Measurements from ENCODE around the gene GNB1L. TPM values are rescaled to one million over a fixed set of nuclear protein-coding genes. Genes with fewer than 3 reads are reported as not detected.

The GNB1L gene
- total RNA-seq, 2 experiments from 2014 or later, result 7.6 to 12.4 TPM

DNA sequence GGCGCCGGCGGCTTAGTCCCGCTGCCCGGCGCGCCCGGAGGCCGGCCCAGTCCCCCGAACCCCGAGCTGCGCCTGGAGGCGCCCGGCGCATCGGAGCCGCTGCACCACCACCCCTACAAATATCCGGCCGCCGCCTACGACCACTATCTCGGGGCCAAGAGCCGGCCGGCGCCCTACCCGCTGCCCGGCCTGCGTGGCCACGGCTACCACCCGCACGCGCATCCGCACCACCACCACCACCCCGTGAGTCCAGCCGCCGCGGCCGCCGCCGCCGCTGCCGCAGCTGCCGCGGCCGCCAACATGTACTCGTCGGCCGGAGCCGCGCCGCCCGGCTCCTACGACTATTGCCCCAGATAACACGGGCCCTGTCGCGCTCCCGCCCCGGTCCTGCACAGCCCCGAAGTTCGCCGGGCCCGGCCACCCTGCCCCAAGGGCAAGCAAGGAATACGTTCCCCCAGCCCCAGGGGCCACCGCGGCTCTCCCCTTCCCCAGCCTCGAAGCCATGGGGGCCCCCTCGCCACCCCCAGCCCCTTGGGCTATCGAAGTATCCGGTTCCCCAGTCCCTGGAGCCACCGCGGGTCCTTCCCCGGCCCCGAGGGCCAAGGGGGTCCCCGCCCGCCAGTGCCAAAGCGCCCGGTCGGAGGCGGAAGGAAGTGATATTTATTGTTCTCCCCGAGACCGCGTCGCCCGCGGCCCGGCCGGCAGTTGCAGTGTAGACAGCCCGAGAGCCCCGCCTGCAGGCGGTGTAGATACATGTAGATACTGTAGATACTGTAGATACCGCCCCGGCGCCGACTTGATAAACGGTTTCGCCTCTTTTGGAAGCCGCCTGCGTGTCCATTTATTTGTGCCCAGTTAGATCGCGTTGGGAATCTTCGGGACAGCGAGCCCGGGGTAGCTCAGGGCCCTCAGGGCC lies 87.9 kb downstream of the GNB1L start:
- H3K36me3 Mint-ChIP-seq (ENCODE audit: low read depth), result no peaks in the 10 kb centered on the region
- no peaks in the 10 kb centered on the region for H3K9me3 Mint-ChIP-seq (ENCODE audit: low read depth)
- H3K27ac Mint-ChIP-seq, result no peak overlapping the region
- POLR2A ChIA-PET, result no interaction called here
- peaks cover 7% of the 10 kb centered on the region for H3K4me1 Mint-ChIP-seq
- ATAC-seq (peak; percentile 88), DNase-seq (peak; percentile 78)
- intact Hi-C loops (cut with DNase I, micrococcal nuclease), result loop anchor here (2.0 to 5.0 kb wide), 2 partner anchors 34 to 36 kb away; no protein-coding TSS in a partner anchor
- CTCF ChIA-PET, result interaction anchor here (0.6 kb wide), 1 partner anchor 11 kb away, joined by 3 read pairs; no protein-coding TSS in a partner anchor
- peaks cover 52% of the 10 kb centered on the region for H3K27me3 Mint-ChIP-seq
- H3K4me3 Mint-ChIP-seq, result no peak overlapping the region

DNA sequence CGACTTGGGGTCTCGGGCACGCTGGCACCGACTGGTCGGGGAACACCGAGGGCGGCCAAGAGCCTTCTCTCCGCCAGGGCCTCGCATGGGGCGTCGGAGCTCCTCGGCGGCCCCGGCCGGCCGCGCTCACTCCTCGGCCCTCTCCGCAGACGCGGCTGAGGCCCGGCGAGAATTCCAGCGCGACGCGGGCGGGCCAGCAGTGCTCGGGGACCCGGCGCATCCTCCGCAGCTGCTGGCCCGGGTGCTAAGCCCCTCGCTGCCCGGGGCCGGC lies 88.5 kb downstream of the GNB1L start:
- H3K36me3 Mint-ChIP-seq (ENCODE audit: low read depth), result no peaks in the 10 kb centered on the region
- H3K4me1 Mint-ChIP-seq, result peaks cover 9% of the 10 kb centered on the region
- no peak for ATAC-seq
- H3K27me3 Mint-ChIP-seq, result peaks cover 55% of the 10 kb centered on the region
- intact Hi-C loops (cut with DNase I, micrococcal nuclease), result loop anchor here (2.0 to 5.0 kb wide), 2 partner anchors 34 to 35 kb away; no protein-coding TSS in a partner anchor
- H3K4me3 Mint-ChIP-seq, result no peak overlapping the region
- H3K27ac Mint-ChIP-seq, result no peak overlapping the region
- ChIA-PET POLR2A (no interaction called here), CTCF (no interaction called here)
- DNase-seq, result no peak
- no peaks in the 10 kb centered on the region for H3K9me3 Mint-ChIP-seq (ENCODE audit: low read depth)

DNA sequence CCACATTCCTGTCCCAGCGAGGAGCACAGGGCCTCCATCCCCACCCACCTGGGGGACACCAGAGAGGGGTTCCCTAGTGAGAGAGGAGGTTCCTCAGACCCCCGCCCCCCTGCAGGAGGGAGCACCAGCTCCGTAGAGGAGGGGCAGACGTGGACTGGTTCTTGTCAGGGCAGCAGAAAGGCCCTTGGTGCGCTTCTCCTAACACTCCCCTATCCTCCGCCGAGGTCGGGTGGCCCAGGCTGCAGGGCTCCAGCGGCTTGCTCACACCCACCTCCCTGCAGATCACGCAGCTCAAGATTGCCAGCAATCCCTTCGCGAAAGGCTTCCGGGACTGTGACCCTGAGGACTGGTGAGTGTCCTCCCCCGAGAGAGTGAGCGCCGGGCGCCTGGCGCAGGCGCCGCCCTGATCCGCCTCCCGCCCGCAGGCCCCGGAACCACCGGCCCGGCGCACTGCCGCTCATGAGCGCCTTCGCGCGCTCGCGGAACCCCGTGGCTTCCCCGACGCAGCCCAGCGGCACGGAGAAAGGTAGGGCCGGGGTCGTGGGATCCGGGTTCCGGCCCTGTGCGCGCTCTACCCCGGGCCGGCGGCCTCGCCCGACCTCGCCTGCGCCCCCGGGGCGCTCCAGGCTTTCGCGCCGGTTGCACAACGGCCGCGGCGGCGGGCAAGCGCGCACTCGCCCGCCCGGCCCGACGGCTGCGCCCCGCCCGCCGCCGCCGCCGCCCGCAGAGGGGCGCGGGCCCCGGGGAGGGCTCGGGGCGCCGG lies 89.0 kb downstream of the GNB1L start:
- H3K36me3 Mint-ChIP-seq (ENCODE audit: low read depth), result no peaks in the 10 kb centered on the region
- ChIA-PET CTCF (no interaction called here), POLR2A (no interaction called here)
- DNase-seq (peak; percentile 34), ATAC-seq (peak; percentile 15)
- no peaks in the 10 kb centered on the region for H3K9me3 Mint-ChIP-seq (ENCODE audit: low read depth)
- intact Hi-C loops (cut with DNase I, micrococcal nuclease), result loop anchor here (2.0 to 5.0 kb wide), 2 partner anchors 33 to 35 kb away; no protein-coding TSS in a partner anchor
- H3K27ac Mint-ChIP-seq, result no peak overlapping the region
- peaks cover 9% of the 10 kb centered on the region for H3K4me1 Mint-ChIP-seq
- peaks cover 55% of the 10 kb centered on the region for H3K27me3 Mint-ChIP-seq
- H3K4me3 Mint-ChIP-seq, result no peak overlapping the region

DNA sequence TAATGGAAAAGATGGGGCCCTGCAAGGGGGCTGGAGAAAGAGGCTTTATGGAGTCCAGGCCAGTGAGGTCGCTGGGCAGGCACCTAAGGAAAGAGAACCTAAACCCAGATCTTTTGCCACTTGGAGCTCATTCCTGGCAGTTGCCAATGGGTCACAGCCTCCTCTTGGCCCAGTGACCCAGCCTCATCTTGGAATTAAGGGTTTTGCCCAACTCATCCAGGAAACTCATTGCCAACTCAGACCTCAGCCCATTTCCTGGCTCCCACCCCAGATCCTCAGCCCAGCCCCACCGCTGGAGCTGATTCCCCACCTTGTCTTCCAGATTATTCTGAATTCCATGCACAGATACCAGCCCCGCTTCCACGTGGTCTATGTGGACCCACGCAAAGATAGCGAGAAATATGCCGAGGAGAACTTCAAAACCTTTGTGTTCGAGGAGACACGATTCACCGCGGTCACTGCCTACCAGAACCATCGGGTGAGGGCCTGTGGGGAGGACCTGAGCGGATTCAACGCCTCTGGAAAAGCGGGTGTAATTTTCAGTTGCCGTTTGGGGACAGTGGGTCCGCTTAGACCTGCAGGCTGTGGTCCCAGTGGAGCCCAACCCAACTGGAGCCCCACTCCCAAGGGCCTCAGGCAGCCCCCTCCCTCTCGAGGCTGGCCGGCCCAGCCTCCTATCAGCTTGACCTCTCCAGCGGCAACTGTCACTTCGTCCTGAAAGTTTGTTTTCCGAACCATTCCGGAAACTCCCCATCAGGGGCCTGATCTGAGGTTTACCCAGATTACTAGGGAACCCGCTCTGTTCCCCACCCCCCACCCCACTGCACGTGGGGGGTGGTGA lies 89.8 kb downstream of the GNB1L start:
- no peak overlapping the region for H3K4me3 Mint-ChIP-seq
- H3K9me3 Mint-ChIP-seq (ENCODE audit: low read depth), result no peaks in the 10 kb centered on the region
- ATAC-seq (no peak), DNase-seq (no peak)
- peaks cover 14% of the 10 kb centered on the region for H3K4me1 Mint-ChIP-seq
- intact Hi-C loops (cut with DNase I, micrococcal nuclease), result loop anchor here in 1 of 2 experiments (5.0 kb wide), 1 partner anchor 33 kb away; no protein-coding TSS in a partner anchor
- no peaks in the 10 kb centered on the region for H3K36me3 Mint-ChIP-seq (ENCODE audit: low read depth)
- CTCF ChIA-PET, result interaction anchor here (0.5 to 2.3 kb wide), 2 partner anchors 34 to 157 kb away, joined by 3 to 8 read pairs; no protein-coding TSS in a partner anchor
- POLR2A ChIA-PET, result no interaction called here
- H3K27ac Mint-ChIP-seq, result no peak overlapping the region
- H3K27me3 Mint-ChIP-seq, result peaks cover 57% of the 10 kb centered on the region

DNA sequence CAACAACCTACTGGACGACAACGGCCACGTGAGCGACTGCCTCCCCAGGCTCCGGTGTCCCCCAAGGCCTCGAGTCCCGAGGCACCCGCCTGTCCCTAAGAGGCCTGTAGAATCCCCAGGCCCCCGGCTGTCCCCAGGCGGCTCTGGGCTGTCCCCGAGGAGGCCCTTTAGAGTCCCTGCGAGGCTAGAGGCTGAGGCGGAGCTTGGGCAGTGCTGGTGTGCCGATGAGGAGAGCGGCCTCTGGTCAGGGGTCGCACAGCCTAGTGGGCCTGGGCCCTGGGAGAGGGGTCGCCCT lies 90.4 kb downstream of the GNB1L start:
- ATAC-seq (no peak), DNase-seq (no peak)
- Mint-ChIP-seq H3K4me3 (no peak overlapping the region), H3K9me3 (ENCODE audit: low read depth) (no peaks in the 10 kb centered on the region), H3K27me3 (peaks cover 56% of the 10 kb centered on the region), H3K36me3 (ENCODE audit: low read depth) (no peaks in the 10 kb centered on the region), H3K27ac (no peak overlapping the region), H3K4me1 (peaks cover 20% of the 10 kb centered on the region)
- POLR2A ChIA-PET, result no interaction called here
- intact Hi-C loops (cut with DNase I, micrococcal nuclease), result no loop called here
- CTCF ChIA-PET, result interaction anchor here (0.5 to 2.3 kb wide), 2 partner anchors 34 to 158 kb away, joined by 3 to 8 read pairs; no protein-coding TSS in a partner anchor

DNA sequence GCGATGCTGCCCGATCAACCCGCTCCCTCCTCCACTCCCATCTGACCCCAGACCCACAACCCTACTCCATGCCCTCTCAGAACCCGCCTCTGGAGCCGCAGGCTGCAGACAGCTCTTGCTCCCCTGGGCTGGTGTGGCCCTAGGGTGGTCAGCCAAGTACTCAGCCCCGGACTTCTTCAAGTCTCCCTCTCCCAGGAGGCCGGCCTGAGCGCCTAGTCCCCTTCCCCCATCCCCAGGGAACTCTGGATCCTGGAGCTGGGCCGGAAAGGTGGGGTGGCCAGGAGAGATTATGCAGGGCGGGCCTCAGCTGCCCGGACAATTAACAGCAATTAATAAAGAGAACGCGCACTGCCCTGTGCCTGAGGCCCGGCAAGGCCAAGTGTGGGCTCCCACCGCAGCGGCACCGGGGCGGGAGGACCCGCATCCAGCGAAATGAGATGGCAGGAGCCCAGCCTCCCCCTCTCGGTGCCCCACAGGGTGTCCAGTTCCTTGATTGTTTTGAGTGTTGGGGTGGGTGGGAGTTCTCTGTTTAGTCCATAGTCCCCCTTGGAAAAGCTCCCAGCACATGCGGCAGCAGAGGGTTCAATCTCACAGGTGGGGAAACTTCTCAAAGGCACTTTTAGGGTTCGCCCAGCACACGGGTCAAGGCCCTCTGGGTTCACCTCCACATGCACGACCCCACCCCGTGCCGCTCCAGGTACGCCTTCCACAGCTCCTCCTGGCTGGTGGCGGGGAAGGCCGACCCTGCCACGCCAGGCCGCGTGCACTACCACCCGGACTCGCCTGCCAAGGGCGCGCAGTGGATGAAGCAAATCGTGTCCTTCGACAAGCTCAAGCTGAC lies 91.0 kb downstream of the GNB1L start:
- H3K27me3 Mint-ChIP-seq, result peaks cover 54% of the 10 kb centered on the region
- H3K4me1 Mint-ChIP-seq, result peaks cover 20% of the 10 kb centered on the region
- intact Hi-C loops (cut with DNase I, micrococcal nuclease), result no loop called here

DNA sequence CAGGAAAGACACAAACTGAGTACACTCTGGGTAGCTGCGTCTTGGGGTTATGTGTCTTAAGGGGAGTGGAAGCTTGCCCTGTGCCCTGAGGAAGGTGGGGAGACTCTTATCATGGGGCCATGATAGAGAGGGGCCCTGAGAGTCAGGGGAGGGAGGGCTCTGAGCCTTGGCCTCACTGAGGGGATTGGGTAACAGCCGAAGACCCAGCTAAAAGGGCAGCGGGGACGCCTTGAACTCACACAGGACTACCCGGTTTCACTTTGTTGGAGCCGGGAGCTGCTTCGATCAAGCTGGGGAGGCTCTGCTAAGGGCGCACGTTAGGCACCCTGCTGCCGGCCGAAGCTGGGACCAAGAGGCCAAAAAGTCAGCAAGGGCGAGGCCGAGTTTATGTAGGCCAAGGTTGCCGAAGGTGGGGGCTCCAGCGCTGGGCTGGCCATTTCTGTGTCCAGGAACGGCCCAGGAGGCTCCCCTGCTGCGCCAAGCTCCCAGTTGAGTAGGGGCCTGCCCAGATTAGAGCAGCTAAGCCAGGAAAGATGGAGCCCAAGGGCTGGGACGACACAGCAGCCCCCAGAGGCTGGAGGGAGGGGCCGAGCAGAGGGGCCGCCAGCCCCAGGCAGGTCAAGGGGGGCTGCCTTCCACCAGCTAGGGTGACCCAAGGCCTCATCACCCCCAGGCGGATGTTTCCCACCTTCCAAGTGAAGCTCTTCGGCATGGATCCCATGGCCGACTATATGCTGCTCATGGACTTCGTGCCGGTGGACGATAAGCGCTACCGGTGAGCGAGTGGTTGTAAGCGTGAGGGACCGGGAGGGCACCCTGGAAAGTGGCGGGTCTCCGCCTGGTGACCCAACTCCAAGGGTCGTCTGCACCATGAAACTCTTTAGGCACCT lies 91.9 kb downstream of the GNB1L start:
- intact Hi-C loops (cut with DNase I, micrococcal nuclease), result no loop called here
- ChIA-PET CTCF (interaction anchor here (0.6 to 2.3 kb wide), 4 partner anchors 9 to 39 kb away, joined by 3 to 8 read pairs (median 4); partner anchors contain the start of gene GP1BB), POLR2A (no interaction called here)

More for the DNA sequence above, 91.0 kb downstream of the GNB1L start:
- DNase-seq, result no peak
- ChIA-PET POLR2A (no interaction called here), CTCF (interaction anchor here (0.5 to 2.3 kb wide), 3 partner anchors 10 to 159 kb away, joined by 3 to 8 read pairs (median 4); no protein-coding TSS in a partner anchor)
- ATAC-seq, result no peak
- H3K36me3 Mint-ChIP-seq (ENCODE audit: low read depth), result no peaks in the 10 kb centered on the region
- no peak overlapping the region for H3K27ac Mint-ChIP-seq
- no peaks in the 10 kb centered on the region for H3K9me3 Mint-ChIP-seq (ENCODE audit: low read depth)
- H3K4me3 Mint-ChIP-seq, result no peak overlapping the region

DNA sequence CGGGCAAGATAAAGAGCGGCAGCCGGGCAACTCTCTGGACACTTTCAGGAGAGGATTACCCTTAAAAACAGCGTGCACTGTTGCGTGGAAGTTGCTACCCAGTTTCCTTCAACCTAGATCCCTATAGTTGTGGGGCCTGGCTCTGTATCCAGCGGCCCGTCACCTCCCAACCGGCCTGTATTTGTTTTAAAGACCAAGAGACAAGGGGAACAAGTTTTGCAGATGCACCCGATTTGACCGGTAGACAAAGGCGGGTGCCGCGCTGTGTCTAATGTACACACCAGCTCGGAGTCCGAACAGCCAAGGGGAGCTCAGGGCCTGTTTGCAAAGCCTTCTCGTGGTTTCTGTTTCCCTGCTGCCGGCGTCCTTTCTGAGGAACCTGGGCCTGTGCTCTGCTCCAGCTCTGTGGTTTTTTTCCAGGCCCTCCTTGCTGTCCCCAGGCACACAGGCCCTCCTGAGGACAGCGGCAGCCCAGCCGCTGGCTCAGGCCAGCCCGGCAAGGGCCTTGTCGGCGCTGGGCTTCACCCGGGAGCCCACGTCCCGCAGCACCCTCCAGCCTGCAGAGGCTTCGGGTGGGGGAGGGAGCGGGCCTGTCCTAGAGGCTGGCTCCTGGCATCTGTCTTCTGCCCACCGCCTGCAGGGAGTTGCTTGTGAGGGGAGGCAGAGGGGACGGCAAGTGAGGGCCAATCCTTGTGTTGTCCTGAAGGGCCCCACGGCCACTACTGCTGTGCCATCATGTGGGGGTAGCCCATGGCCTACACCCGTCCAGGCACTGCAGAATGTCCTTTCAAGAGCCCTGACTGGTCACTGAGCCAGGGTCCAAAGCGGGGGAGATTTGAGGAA lies 92.7 kb downstream of the GNB1L start:
- ChIA-PET POLR2A (no interaction called here), CTCF (interaction anchor here (1.0 to 1.2 kb wide), 2 partner anchors 31 to 38 kb away, joined by 3 to 4 read pairs; partner anchors contain the start of gene GP1BB)
- Mint-ChIP-seq H3K9me3 (ENCODE audit: low read depth) (no peaks in the 10 kb centered on the region), H3K27ac (no peak overlapping the region), H3K27me3 (peaks cover 49% of the 10 kb centered on the region), H3K36me3 (ENCODE audit: low read depth) (no peaks in the 10 kb centered on the region), H3K4me1 (peaks cover 20% of the 10 kb centered on the region), H3K4me3 (peak overlapping the region; percentile 21)
- no peak for ATAC-seq
- intact Hi-C loops (cut with DNase I, micrococcal nuclease), result no loop called here
- no peak for DNase-seq

More for the DNA sequence above, 91.9 kb downstream of the GNB1L start:
- Mint-ChIP-seq H3K4me1 (peaks cover 20% of the 10 kb centered on the region), H3K9me3 (ENCODE audit: low read depth) (no peaks in the 10 kb centered on the region), H3K27ac (no peak overlapping the region), H3K27me3 (peaks cover 49% of the 10 kb centered on the region), H3K36me3 (ENCODE audit: low read depth) (no peaks in the 10 kb centered on the region), H3K4me3 (no peak overlapping the region)
- DNase-seq (no peak), ATAC-seq (no peak)

DNA sequence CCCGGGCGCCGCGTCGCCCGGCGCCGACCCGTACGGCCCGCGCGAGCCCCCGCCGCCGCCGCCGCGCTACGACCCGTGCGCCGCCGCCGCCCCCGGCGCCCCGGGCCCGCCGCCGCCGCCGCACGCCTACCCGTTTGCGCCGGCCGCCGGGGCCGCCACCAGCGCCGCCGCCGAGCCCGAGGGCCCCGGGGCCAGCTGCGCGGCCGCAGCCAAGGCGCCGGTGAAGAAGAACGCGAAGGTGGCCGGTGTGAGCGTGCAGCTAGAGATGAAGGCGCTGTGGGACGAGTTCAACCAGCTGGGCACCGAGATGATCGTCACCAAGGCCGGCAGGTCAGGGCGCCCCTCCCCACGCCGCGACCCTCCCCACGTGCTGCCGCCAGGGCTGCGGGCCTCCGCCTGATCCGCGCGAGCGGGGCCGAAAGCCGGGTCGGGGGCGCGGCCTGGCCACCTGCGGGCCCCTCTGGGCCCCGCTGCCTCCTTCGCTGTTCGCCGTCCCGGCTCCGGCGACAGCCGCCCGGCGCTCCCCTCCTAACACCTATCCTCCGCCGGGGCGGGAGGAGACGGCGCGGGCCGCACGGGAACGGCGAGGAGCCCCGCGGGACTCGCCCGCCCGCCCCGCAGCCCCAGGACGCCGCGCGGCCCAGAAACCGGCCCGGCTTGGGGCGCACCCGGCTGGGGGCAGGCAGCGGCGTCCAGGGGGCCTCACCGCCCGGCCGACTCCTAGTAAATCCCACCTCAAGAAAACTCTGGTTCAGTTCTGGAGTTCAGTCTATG lies 93.5 kb downstream of the GNB1L start:
- ChIA-PET POLR2A (no interaction called here), CTCF (interaction anchor here (1.2 kb wide), 1 partner anchor 31 kb away, joined by 4 read pairs; no protein-coding TSS in a partner anchor)
- H3K4me1 Mint-ChIP-seq, result peaks cover 24% of the 10 kb centered on the region
- peak overlapping the region; percentile 21 for H3K4me3 Mint-ChIP-seq
- H3K27ac Mint-ChIP-seq, result no peak overlapping the region
- no peaks in the 10 kb centered on the region for H3K36me3 Mint-ChIP-seq (ENCODE audit: low read depth)
- ATAC-seq, result no peak
- intact Hi-C loops (cut with DNase I, micrococcal nuclease), result no loop called here
- peaks cover 52% of the 10 kb centered on the region for H3K27me3 Mint-ChIP-seq
- DNase-seq, result no peak
- H3K9me3 Mint-ChIP-seq (ENCODE audit: low read depth), result no peaks in the 10 kb centered on the region

Data from activated CD4-positive, alpha-beta T cell treated with anti-CD3 and anti-CD28 coated beads for 36 hours (primary cell).